ENCODE measurements around the gene C11orf91.

Gene C11orf91

DNA sequence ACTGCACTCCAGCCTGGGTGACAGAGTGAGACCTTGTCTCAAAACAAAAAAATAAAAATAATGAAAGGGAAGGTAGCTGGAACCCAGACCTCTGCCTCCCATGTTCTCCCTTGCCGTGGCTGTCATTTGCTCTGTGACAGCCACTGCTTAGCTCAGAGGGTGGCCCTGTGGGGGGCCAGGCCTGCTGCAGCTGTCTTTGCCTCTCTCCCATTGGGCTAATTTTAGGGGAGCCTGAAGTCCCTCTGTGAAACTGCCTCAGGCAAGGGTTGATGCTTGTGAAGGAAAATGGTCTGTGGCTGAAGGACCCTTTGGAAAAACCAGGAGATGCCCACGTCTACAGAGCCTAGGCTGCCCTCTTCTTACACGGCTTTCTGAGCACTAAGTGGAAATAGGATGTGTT is 42.9 kb downstream of the C11orf91 start:
- Mint-ChIP-seq H3K36me3 (ENCODE audit: low read depth) (no peaks in the 10 kb centered on the region), H3K4me3 (no peak overlapping the region), H3K27me3 (ENCODE audit: low read depth) (peaks cover 3% of the 10 kb centered on the region), H3K27ac (peak overlapping the region in 2 of 3 experiments; percentile 73 to 79), H3K4me1 (peaks cover 70% of the 10 kb centered on the region), H3K9me3 (no peaks in the 10 kb centered on the region)
- no peak for TF ChIP-seq CTCF (IDR thresholded peaks at IDR 0.05; ENCODE audit: unreplicated experiment in 3 of 3)

DNA sequence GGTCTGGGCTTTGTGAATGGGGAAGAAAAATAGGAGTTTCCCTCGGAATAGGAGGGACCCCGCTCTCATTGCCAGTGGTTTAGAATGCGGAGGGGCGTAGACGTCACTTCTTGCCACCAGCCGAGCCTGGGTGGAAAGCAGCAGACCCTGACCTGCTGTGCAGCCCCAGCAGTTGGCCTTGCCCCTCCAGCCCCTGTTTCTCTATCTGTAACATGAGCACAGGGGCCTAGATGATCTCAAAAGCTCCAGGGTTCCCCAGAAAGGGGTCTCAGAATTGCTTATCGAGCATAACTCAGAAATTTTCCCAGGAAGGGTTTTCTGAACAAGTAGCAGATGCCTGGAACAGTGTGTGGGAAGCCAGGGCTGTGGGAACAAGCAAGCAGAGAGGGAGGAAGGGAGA is 43.9 kb downstream of the C11orf91 start:
- Mint-ChIP-seq H3K9me3 (no peaks in the 10 kb centered on the region), H3K36me3 (ENCODE audit: low read depth) (no peaks in the 10 kb centered on the region), H3K27me3 (ENCODE audit: low read depth) (peaks cover 3% of the 10 kb centered on the region), H3K4me1 (peaks cover 72% of the 10 kb centered on the region), H3K4me3 (no peak overlapping the region), H3K27ac (peak overlapping the region in 1 of 3 experiments; percentile 61)
- no peak for TF ChIP-seq CTCF (IDR thresholded peaks at IDR 0.05; ENCODE audit: unreplicated experiment in 3 of 3)

- Mint-ChIP-seq H3K4me3 (peak overlapping the region in 1 of 3 experiments; percentile 67), H3K36me3 (ENCODE audit: low read depth) (no peaks in the 10 kb centered on the region), H3K27ac (peak overlapping the region; percentile 53 to 73 (median 61)), H3K27me3 (ENCODE audit: low read depth) (peaks cover 3% of the 10 kb centered on the region), H3K4me1 (peaks cover 74% of the 10 kb centered on the region), H3K9me3 (no peaks in the 10 kb centered on the region)
- no peak for TF ChIP-seq CTCF (IDR thresholded peaks at IDR 0.05; ENCODE audit: unreplicated experiment in 3 of 3)
Measured at GRCh38 chr11:33655842-33656600, 44.6 kb downstream of the C11orf91 start.

GRCh38 chr11:33654594-33654993 is 46.0 kb downstream of the C11orf91 start:
- Mint-ChIP-seq H3K9me3 (no peaks in the 10 kb centered on the region), H3K4me1 (peaks cover 88% of the 10 kb centered on the region), H3K27me3 (ENCODE audit: low read depth) (no peaks in the 10 kb centered on the region), H3K36me3 (ENCODE audit: low read depth) (no peaks in the 10 kb centered on the region), H3K4me3 (no peak overlapping the region), H3K27ac (peak overlapping the region in 2 of 3 experiments; percentile 31 to 48)
- no peak for TF ChIP-seq CTCF (IDR thresholded peaks at IDR 0.05; ENCODE audit: unreplicated experiment in 3 of 3)

- no peaks in the 10 kb centered on the region for H3K36me3 Mint-ChIP-seq (ENCODE audit: low read depth)
Measured at GRCh38 chr11:33652930-33653329, 47.7 kb downstream of the C11orf91 start.

More at GRCh38 chr11:33652930-33653329, 47.7 kb downstream of the C11orf91 start:
- peaks cover 84% of the 10 kb centered on the region for H3K4me1 Mint-ChIP-seq
- H3K9me3 Mint-ChIP-seq, result no peaks in the 10 kb centered on the region
- no peaks in the 10 kb centered on the region for H3K27me3 Mint-ChIP-seq (ENCODE audit: low read depth)
- peak overlapping the region in 1 of 3 experiments; percentile 69 for H3K4me3 Mint-ChIP-seq
- no peak for TF ChIP-seq CTCF (IDR thresholded peaks at IDR 0.05; ENCODE audit: unreplicated experiment in 3 of 3)
- H3K27ac Mint-ChIP-seq, result peak overlapping the region in 2 of 3 experiments; percentile 86 to 87
